GM23338 (cell line): ENCODE data around the gene AMBP. TPM values are rescaled to one million over a fixed set of nuclear protein-coding genes. Genes with fewer than 3 reads are reported as not detected.

Source experiments
- ATAC-seq: fragments of 200-7000 bp; cut with Tn5 transposase; 3 replicates; pipeline ENCODE4 v1.9.1; 2020
- DNase-seq: peaks from one replicate; pipeline ENCODE4 v3.0.0-alpha.2; 2015; ENCODE audit warnings: low spot score
- H2AFZ ChIP-seq: fragments of 200-600 bp; sonication (generic); 2 replicates; pipeline ENCODE4 v1.8.0; 2016; ENCODE audit warnings: antibody characterized with exemption, mild to moderate bottlenecking, moderate library complexity
- H3F3A ChIP-seq: fragments of 200-600 bp; sonication (generic); replicated peaks from 2 replicates; pipeline ENCODE4 v1.8.0; 2017; ENCODE audit warnings: antibody characterized with exemption, mixed run types, low read depth
- H3K27ac ChIP-seq: fragments of 200-600 bp; sonication (generic); 2 replicates; pipeline ENCODE4 v1.6.1; 2016; ENCODE audit warnings: low read depth
- H3K27me3 ChIP-seq: fragments of 200-600 bp; sonication (generic); 2 replicates; pipeline ENCODE4 v1.8.0; 2016; ENCODE audit warnings: mild to moderate bottlenecking, mixed run types, moderate library complexity; ENCODE audit not compliant: insufficient read depth
- H3K36me3 ChIP-seq: fragments of 200-600 bp; sonication (generic); 2 replicates; pipeline ENCODE4 v1.8.0; 2016; ENCODE audit warnings: mild to moderate bottlenecking; ENCODE audit not compliant: insufficient read depth
- H3K4me1 ChIP-seq: fragments of 200-600 bp; sonication (generic); 2 replicates; pipeline ENCODE4 v1.8.0; 2016; ENCODE audit warnings: mild to moderate bottlenecking, moderate library complexity; ENCODE audit not compliant: insufficient read depth
- H3K4me2 ChIP-seq: fragments of 200-600 bp; sonication (generic); 2 replicates; pipeline ENCODE4 v1.7.1; 2017; ENCODE audit warnings: mixed run types
- H3K4me3 ChIP-seq: fragments of 200-600 bp; sonication (generic); 2 replicates; pipeline ENCODE4 v1.6.1; 2016; ENCODE audit warnings: mixed run types
- H3K79me2 ChIP-seq: fragments of 200-600 bp; sonication (generic); replicated peaks from 2 replicates; pipeline ENCODE4 v1.8.0; 2017; ENCODE audit warnings: mild to moderate bottlenecking; ENCODE audit not compliant: insufficient read depth
- H3K9me2 ChIP-seq: fragments of 200-600 bp; sonication (generic); 2 replicates; pipeline ENCODE4 v1.8.0; 2017; ENCODE audit not compliant: insufficient read depth
- H4K20me1 ChIP-seq: fragments of 200-600 bp; sonication (generic); replicated peaks from 2 replicates; pipeline ENCODE4 v1.8.0; 2017; ENCODE audit warnings: mild to moderate bottlenecking; ENCODE audit not compliant: insufficient read depth
- H3K27ac Mint-ChIP-seq: 2 replicates; pipeline ENCODE4 v1.8.0; 2020; ENCODE audit warnings: inconsistent platforms, mild to moderate bottlenecking, moderate library complexity, mixed read lengths
- H3K27me3 Mint-ChIP-seq: 3 replicates; pipeline ENCODE4 v1.8.0; 2022; ENCODE audit warnings: low read depth, mild to moderate bottlenecking, moderate library complexity, mixed read lengths, inconsistent platforms; ENCODE audit not compliant: insufficient read depth, poor library complexity
- H3K36me3 Mint-ChIP-seq: 3 replicates; pipeline ENCODE4 v1.8.0; 2021; ENCODE audit warnings: low read depth, mild to moderate bottlenecking, inconsistent platforms, moderate library complexity, mixed read lengths
- H3K4me1 Mint-ChIP-seq: 3 replicates; pipeline ENCODE4 v1.8.0; 2020; ENCODE audit warnings: mild to moderate bottlenecking, inconsistent platforms, mixed read lengths
- H3K4me3 Mint-ChIP-seq: 3 replicates; pipeline ENCODE4 v1.8.0; 2021; ENCODE audit warnings: moderate library complexity, mild to moderate bottlenecking, inconsistent platforms, mixed read lengths
- H3K9me3 Mint-ChIP-seq: 3 replicates; pipeline ENCODE4 v1.8.0; 2020; ENCODE audit warnings: moderate library complexity, mild to moderate bottlenecking, inconsistent platforms, mixed read lengths
- CREB1 ChIP-seq: fragments of 250-450 bp; sonication (Bioruptor Pico); IDR thresholded peaks from 2 replicates; pipeline ENCODE4 v1.5.0; 2020; ENCODE audit warnings: low read depth, mild to moderate bottlenecking, moderate library complexity
- CTCF ChIP-seq, 2 experiments: fragments of 200-600 bp in 1 of 2; sonication (generic) in 1 of 2; conservative IDR thresholded peaks; 2 replicates each; pipeline versions ENCODE4 v1.5.1 to v1.6.1; 2016 to 2017; ENCODE audit warnings: antibody characterized with exemption in 2 of 2, low read depth in 2 of 2, mild to moderate bottlenecking in 2 of 2, moderate library complexity in 1 of 2
- ETS1 ChIP-seq: IDR thresholded peaks from 2 replicates; pipeline ENCODE4 v1.6.1; 2016; ENCODE audit warnings: antibody characterized with exemption
- EZH2 ChIP-seq: fragments of 200-600 bp; sonication (generic); IDR thresholded peaks from one replicate; pipeline ENCODE4 v1.8.0; 2017; ENCODE audit warnings: antibody characterized with exemption, mild to moderate bottlenecking, low read depth; ENCODE audit not compliant: unreplicated experiment
- EZH2phosphoT487 ChIP-seq: fragments of 200-600 bp; sonication (generic); IDR thresholded peaks from one replicate; pipeline ENCODE4 v1.8.1; 2018; ENCODE audit warnings: antibody characterized with exemption; ENCODE audit not compliant: unreplicated experiment
- JUNB ChIP-seq: IDR thresholded peaks from one replicate; pipeline ENCODE4 v1.6.1; 2016; ENCODE audit warnings: antibody characterized with exemption; ENCODE audit not compliant: unreplicated experiment
- NANOG ChIP-seq: IDR thresholded peaks from 2 replicates; pipeline ENCODE4 v1.6.1; 2016; ENCODE audit warnings: antibody characterized with exemption, borderline replicate concordance
- POLR2AphosphoS5 ChIP-seq: IDR thresholded peaks from 2 replicates; pipeline ENCODE4 v1.6.1; 2016; ENCODE audit warnings: antibody characterized with exemption, low read depth
- REST ChIP-seq: IDR thresholded peaks from one replicate; pipeline ENCODE4 v1.6.1; 2018; ENCODE audit warnings: antibody characterized with exemption; ENCODE audit not compliant: unreplicated experiment
- STAT1 ChIP-seq: IDR thresholded peaks from one replicate; pipeline ENCODE4 v1.6.1; 2016; ENCODE audit warnings: antibody characterized with exemption; ENCODE audit not compliant: unreplicated experiment
- ZNF114 ChIP-seq: fragments of 250-450 bp; sonication (Bioruptor Pico); IDR thresholded peaks from 2 replicates; pipeline ENCODE4 v1.5.0; 2020; ENCODE audit warnings: mild to moderate bottlenecking, moderate library complexity
- ZNF331 ChIP-seq: fragments of 250-450 bp; sonication (Bioruptor Pico); IDR thresholded peaks from 2 replicates; pipeline ENCODE4 v1.5.0; 2020; ENCODE audit warnings: low read depth, mild to moderate bottlenecking, moderate library complexity
- polyA plus RNA-seq: library from polyadenylated mRNA; unstranded; fragments of >200 nt; fragmentation: Nextera tagmentation; extraction: Ambion mirVana; gene quantifications from 2 replicates; pipeline ENCODE4 v1.2.1, GENCODE V29; 2016
- total RNA-seq: library from RNA; depleted of rRNA; stranded (reverse); fragments of >200 nt; shearing (Covaris generic); gene quantifications from 2 replicates; pipeline ENCODE4 v1.2.3, GENCODE V29; 2014

The AMBP gene
- total and polyA plus RNA-seq, 2 experiments from 2014 or later = 1.3 to 2.0 TPM

GRCh38 chr9:114125476-114126013, 47.4 kb upstream of the AMBP start (continued):
- no peak for TF ChIP-seq REST
- TF ChIP-seq CREB1 (CRISPR knock-in tag) = no peak
- no peak for TF ChIP-seq NANOG
- TF ChIP-seq STAT1 = no peak
- no peak for TF ChIP-seq ZNF114 (CRISPR knock-in tag)
- no peak for TF ChIP-seq POLR2AphosphoS5
- no peak for TF ChIP-seq CTCF (conservative IDR thresholded peaks at IDR 0.05; ENCODE audit: low read depth in 2 of 2)

- Mint-ChIP-seq H3K36me3 (no peaks in the 10 kb centered on the region; the same call in 2 of the 3 replicates), H3K27ac (no peak overlapping the region), H3K27me3 (peaks cover 8% of the 10 kb centered on the region), H3K9me3 (no peaks in the 10 kb centered on the region), H3K4me1 (peaks cover 6% of the 10 kb centered on the region), H3K4me3 (no peak overlapping the region)
- no peaks in the 10 kb centered on the region for H3K4me1 ChIP-seq
- H3K9me2 ChIP-seq = no peaks in the 10 kb centered on the region
- H3K36me3 ChIP-seq = no peaks in the 10 kb centered on the region
- H3K27ac ChIP-seq = no peak overlapping the region
- ATAC-seq (no peak), DNase-seq (no peak)
- H3K4me3 ChIP-seq = no peak overlapping the region
- H4K20me1 ChIP-seq = no peaks in the 10 kb centered on the region
- H3K4me2 ChIP-seq = no peak overlapping the region
- no peak overlapping the region for H2AFZ ChIP-seq
- no peaks in the 10 kb centered on the region for H3F3A ChIP-seq
- no peaks in the 10 kb centered on the region for H3K79me2 ChIP-seq
- H3K27me3 ChIP-seq = no peaks in the 10 kb centered on the region
- no peak for TF ChIP-seq CREB1 (CRISPR knock-in tag)
- TF ChIP-seq ETS1 = no peak
- no peak for TF ChIP-seq STAT1
- TF ChIP-seq EZH2 = no peak
- TF ChIP-seq EZH2phosphoT487 = no peak
- TF ChIP-seq NANOG = no peak
- no peak for TF ChIP-seq CTCF (conservative IDR thresholded peaks at IDR 0.05; ENCODE audit: low read depth in 2 of 2)
- no peak for TF ChIP-seq REST
- TF ChIP-seq JUNB = no peak
- no peak for TF ChIP-seq ZNF114 (CRISPR knock-in tag)
- TF ChIP-seq POLR2AphosphoS5 = no peak
- no peak for TF ChIP-seq ZNF331 (CRISPR knock-in tag)
Measured at GRCh38 chr9:114124666-114125475, 46.8 kb upstream of the AMBP start.
